GM12872 (cell line): ENCODE results near the gene ZFP57.

ENCODE experiments used
- CTCF ChIP-seq: IDR thresholded peaks from 3 replicates; pipeline ENCODE4 v1.5.1; 2011; ENCODE audit warnings: low read depth, mild to moderate bottlenecking, low read length, moderate library complexity; ENCODE audit not compliant: insufficient read depth

Gene ZFP57

DNA sequence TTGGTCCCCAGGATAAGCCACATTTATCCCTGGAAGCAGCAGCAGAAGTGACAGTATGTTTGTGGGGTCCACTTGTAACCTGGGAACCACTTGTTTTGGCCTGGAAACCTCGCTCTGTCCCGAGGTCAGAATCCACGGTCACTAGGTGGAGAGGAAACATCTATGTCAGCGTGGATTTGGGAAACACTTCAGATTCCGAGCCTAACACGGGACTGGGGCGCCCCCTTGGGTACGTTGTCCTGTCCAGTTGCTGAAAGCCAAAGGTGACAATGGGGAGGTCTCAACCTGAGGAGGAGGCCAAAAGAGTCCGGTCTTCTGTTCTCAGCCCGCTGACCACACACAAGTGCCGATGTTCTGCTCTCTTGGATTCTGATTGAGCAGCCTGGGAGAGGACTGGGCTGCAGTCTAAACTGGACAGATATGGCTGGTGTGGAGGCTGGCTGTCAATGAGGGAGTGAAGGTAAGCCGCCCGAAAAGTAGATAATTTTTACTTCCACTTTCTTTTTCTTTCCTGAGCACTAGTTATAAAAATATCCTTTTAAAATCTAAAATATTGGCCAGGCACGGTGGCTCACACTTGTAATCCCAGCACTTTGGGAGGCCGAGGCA, 4.9 kb upstream of the ZFP57 start:
- TF ChIP-seq CTCF = no peak

DNA sequence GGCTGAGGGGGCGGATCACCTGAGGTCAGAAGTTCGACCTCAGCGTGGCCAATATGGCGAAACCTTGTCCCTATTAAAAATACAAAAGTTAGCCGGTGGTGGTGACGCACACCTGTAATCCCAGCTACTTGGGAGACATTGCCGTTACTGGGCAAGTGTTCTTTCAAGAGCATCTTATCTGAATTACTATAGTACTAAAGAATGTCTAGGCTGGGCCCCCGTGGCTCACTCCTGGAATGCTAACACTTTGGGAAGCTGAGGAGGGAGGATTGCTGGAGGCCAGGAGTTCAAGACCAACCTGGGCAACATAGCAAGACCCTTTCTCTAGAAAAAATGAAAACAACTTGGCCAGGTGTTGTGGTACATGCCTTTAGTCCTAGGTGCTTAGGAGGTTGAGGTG, 859 bp upstream of the ZFP57 start:
- TF ChIP-seq CTCF = no peak

- no peak for TF ChIP-seq CTCF
These were observed 536 bp downstream of the ZFP57 start for GRCh38 chr6:29680416-29680815.

GRCh38 chr6:29679962-29680361, 990 bp downstream of the ZFP57 start:
- no peak for TF ChIP-seq CTCF

DNA sequence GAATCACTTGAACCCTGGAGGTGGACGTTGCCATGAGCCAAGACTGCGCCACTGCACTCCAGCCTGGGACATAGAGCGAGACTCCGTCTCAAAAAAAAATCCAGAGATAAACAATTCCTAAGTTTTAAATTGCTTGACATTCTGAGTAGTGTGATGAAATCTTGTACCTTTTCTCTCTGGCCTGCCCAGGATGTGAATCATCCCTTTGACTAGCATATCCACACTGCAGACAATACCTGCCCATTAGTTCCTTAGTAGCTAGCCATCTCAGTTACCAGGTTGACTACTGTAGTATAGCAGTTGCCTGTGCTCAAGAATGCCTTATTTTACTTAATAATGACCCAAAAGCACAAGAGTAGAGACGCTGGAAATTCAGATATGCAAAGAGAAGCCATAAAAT, 2.8 kb downstream of the ZFP57 start:
- TF ChIP-seq CTCF = no peak

DNA sequence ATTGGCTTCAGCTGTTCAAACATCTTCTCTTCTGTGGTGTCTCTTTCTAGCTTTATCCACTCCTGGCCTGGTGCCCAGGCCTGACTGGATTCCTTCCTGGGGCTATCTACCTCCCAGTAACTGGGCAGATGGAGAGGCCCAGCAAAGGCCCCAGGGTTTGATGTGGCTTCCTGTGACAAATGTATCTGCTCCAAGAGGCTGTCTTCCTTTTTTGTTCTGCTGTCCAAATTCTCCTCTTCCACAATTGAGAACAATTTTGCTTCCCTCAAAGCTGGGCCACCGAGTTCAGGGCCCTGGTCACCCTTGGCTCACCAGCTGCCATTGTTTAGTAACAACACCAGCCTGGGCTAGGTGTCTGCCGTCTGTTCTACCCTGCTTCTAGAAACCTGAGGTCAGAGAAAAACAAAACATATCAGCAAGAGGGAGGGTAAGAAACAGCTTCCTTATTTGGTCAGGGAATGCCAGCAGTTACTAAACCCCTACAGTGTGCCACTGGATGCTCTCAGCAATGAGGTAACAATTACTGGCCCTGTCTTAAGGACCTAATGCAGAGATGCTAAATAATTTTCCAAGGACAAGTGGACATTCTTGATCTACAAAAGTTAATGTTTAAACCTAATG, 3.9 kb downstream of the ZFP57 start:
- TF ChIP-seq CTCF = no peak

GRCh38 chr6:29675561-29675960, 5.4 kb downstream of the ZFP57 start:
- TF ChIP-seq CTCF = no peak
